Measurements from ENCODE around the gene RDH8. TPM values are rescaled to one million over a fixed set of nuclear protein-coding genes. Genes with fewer than 3 reads are reported as not detected.

RDH8 gene
- total and polyA plus RNA-seq, 2 of the 8 experiments (the other 6 are each of a cell fraction or from before 2014, with no cell fraction given): 0.38 TPM; not detected in 1

- TF ChIP-seq GABPA (IDR thresholded peaks at IDR 0.05; ENCODE audit: borderline replicate concordance, insufficient read depth, low read length) (no peak), MAFK (IDR thresholded peaks at IDR 0.05; ENCODE audit: low read depth, low read length) (no peak), CHD7 (IDR thresholded peaks at IDR 0.05; ENCODE audit: insufficient replicate concordance, low read length) (no peak), EGR1 (IDR thresholded peaks at IDR 0.05; ENCODE audit: borderline replicate concordance, low read depth, low read length) (no peak)
These were observed 20.3 kb downstream of the RDH8 start (continued) for GRCh38 chr19:10033614-10034013.

Measured in H1 (cell line).